PFSK-1 (cell line): ENCODE measurements around the gene IQGAP3.

Experiments used
- FOXP2 ChIP-seq: optimal IDR thresholded peaks from 2 replicates; pipeline ENCODE3; 2011; ENCODE audit warnings: borderline replicate concordance, control low read depth, inconsistent platforms; ENCODE audit not compliant: insufficient read depth; ENCODE audit errors: extremely low read length, extremely low read depth
- POLR2AphosphoS5 ChIP-seq: IDR thresholded peaks from 2 replicates; pipeline ENCODE4 v1.6.1; 2012; ENCODE audit warnings: low read depth, mild to moderate bottlenecking, control low read depth, low read length, moderate library complexity
- REST ChIP-seq, 2 experiments: IDR thresholded peaks; 2 replicates each; pipeline versions ENCODE4 v1.6.1 to v1.8.0; 2011 to 2012; ENCODE audit warnings: low read depth in 2 of 2, low read length in 2 of 2, control low read depth in 1 of 2, inconsistent platforms in 1 of 2, mild to moderate bottlenecking in 1 of 2, moderate library complexity in 1 of 2; ENCODE audit not compliant: insufficient read depth in 1 of 2
- SIN3A ChIP-seq: IDR thresholded peaks from 2 replicates; pipeline ENCODE4 v1.6.1; 2012; ENCODE audit warnings: mild to moderate bottlenecking, low read length, moderate library complexity, borderline replicate concordance; ENCODE audit not compliant: insufficient read depth
- TAF1 ChIP-seq: IDR thresholded peaks from 2 replicates; pipeline ENCODE4 v1.6.1; 2012; ENCODE audit warnings: low read length, control low read depth, borderline replicate concordance; ENCODE audit not compliant: insufficient read depth

IQGAP3 gene

GRCh38 chr1:156478250-156478627, 94.1 kb downstream of the IQGAP3 start:
- no peak for TF ChIP-seq POLR2AphosphoS5
- no peak for TF ChIP-seq FOXP2
- no peak for TF ChIP-seq TAF1
- no peak for TF ChIP-seq REST (IDR thresholded peaks at IDR 0.05; ENCODE audit: insufficient read depth in 1 of 2, low read depth in 2 of 2, low read length in 2 of 2)
- TF ChIP-seq SIN3A, result no peak

DNA sequence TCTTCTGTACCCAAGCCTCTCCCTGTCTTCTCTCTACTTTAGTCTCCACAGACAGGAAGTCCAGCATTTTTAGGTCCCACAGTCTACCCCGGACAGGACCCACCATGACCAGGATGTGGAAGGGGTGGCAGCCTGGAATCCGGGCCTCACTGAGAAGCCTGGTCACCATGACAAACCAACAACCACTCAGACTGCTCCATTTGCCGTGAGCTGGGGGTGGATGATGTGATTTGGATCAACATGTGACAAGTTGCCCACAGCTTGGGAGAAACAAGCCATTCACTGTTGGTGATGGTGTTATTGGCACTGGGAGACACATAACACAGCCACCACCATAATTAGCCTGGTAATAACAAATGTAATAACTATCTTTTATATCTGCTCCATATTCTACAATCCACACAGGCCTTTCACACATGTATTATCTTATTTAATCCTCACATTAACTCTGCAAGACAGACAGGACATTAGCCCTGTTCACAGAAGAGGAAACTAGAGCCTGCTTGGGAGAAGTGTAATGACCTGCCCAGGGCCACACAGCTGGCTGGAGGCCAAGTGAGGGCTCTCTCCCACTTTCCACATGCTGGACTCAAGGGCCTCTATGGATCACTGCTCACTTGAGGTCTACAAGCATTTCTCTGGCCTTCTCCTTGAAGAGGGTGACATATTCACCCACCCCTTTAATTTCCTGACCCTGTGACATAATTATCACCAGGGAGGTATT, 94.7 kb downstream of the IQGAP3 start:
- TF ChIP-seq TAF1, result no peak
- TF ChIP-seq SIN3A, result no peak
- no peak for TF ChIP-seq REST (IDR thresholded peaks at IDR 0.05; ENCODE audit: insufficient read depth in 1 of 2, low read depth in 2 of 2, low read length in 2 of 2)
- no peak for TF ChIP-seq POLR2AphosphoS5
- no peak for TF ChIP-seq FOXP2

DNA sequence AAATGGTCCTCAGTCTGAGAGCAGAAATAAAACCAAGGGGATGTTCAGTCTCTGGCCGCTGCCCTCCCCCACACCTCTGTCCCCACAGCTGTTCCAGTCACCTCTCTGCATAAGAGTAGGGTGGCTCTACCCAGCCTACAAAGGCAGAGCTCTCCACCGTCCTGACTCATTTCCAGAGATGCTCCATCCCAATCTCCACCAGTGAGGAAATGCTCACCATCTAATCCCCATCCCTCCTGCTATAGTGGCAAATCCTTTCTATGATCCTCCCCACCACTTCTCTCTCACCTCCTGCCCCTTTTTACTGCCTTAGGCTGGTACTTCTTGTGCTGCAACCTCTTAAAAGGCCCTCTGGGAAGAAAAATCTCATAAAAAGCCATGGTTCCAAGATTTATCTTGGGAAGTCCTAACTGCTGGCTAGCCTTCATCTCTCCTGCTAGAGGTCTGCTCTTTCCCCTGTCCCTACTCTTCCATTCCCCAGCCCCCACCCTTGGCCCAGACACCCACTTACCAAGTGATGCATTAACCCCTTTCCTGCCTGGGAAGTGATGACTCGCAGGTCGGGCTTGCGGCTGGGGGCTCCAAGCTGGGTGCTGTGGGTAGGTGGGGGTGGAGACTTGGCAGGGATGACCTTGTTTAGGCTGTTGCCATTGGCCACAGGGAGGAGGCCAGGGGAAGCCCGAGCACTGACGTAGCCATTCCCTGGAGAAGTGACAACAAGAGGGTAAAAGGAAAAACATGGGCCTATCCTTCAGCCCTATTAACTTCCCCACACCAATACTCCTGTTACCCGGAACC, 95.7 kb downstream of the IQGAP3 start:
- TF ChIP-seq POLR2AphosphoS5 (no peak), REST (IDR thresholded peaks at IDR 0.05; ENCODE audit: insufficient read depth in 1 of 2, low read depth in 2 of 2, low read length in 2 of 2) (no peak), TAF1 (no peak), SIN3A (no peak), FOXP2 (no peak)

DNA sequence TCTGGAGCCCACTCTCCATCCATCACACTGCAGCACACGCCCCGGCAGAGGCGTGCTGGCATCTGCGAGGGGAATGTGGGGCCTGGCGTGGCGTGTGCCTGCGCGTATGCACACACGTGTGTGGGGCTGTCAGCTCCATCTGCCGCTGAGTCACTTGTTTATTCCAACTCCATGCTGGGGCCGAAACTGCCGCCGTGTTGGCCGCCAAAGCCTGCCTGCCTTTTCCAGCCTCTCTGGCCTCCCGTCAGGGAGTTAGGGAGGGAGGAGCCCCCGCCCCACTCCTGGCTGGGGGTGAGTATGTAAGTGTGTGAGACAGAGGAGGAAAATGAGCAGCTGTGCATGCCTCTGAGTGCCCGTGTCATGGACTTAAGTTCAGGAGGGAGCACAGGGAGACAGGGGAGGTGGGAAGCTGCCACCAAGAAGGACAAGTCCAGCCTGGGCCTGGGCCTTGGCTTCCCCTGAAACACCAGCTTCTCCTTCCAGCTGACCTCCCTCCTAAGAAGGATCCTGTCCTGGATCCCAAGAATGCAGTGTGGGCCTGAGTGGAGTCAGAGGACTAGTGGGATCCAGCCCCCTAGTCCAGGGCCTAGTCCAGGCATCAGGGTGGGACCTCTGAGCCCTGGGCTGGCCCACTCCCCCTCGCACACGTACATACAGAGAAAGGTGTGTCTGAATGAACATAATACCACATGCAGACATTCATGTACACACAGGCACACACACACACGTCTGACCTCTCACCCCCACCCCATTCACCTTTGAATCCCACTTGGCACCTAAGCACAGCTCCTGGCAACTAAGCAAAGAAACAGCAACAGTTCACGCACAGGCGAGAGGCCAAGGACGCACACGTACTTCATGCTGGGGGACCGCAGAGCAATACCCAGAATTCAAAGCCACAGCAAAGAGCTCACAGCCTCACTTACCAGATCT, 96.5 kb downstream of the IQGAP3 start:
- TF ChIP-seq FOXP2 (no peak), POLR2AphosphoS5 (no peak), REST (IDR thresholded peaks at IDR 0.05; ENCODE audit: insufficient read depth in 1 of 2, low read depth in 2 of 2, low read length in 2 of 2) (no peak), TAF1 (no peak), SIN3A (no peak)
